LNCaP clone FGC (cell line): ENCODE data around the gene MDGA2.

ENCODE experiments used
- DNase-seq: peaks from one replicate; pipeline ENCODE4 v3.0.0-alpha.2; 2011; ENCODE audit warnings: low read depth
- H3K4me3 ChIP-seq: 2 replicates; pipeline ENCODE4 v1.5.1; 2011; ENCODE audit warnings: mild to moderate bottlenecking, low read depth, low read length, control low read depth
- CTCF ChIP-seq: IDR thresholded peaks from 2 replicates; pipeline ENCODE4 v1.5.1; 2012; ENCODE audit warnings: mild to moderate bottlenecking; ENCODE audit not compliant: control insufficient read depth, insufficient read depth; ENCODE audit errors: extremely low read depth

The MDGA2 gene

GRCh38 chr14:47471075-47471474 is 204.3 kb downstream of the MDGA2 start:
- no peak overlapping the region for H3K4me3 ChIP-seq
- no peak for TF ChIP-seq CTCF
- DNase-seq = no peak

GRCh38 chr14:47466916-47467315 is 208.5 kb downstream of the MDGA2 start:
- TF ChIP-seq CTCF = no peak
- no peak overlapping the region for H3K4me3 ChIP-seq
- no peak for DNase-seq

- DNase-seq = no peak
- TF ChIP-seq CTCF = no peak
Measured at GRCh38 chr14:47454025-47454424, 221.4 kb downstream of the MDGA2 start.

GRCh38 chr14:47447076-47447475 is 228.3 kb downstream of the MDGA2 start:
- no peak for DNase-seq
- no peak overlapping the region for H3K4me3 ChIP-seq
- no peak for TF ChIP-seq CTCF

More at GRCh38 chr14:47454025-47454424, 221.4 kb downstream of the MDGA2 start:
- no peak overlapping the region for H3K4me3 ChIP-seq

- H3K4me3 ChIP-seq = no peak overlapping the region
- DNase-seq = peak; percentile 7
- peak; percentile 63 for TF ChIP-seq CTCF
Measured at GRCh38 chr14:47442211-47442610, 233.2 kb downstream of the MDGA2 start.

- no peak for TF ChIP-seq CTCF
- no peak for DNase-seq
- H3K4me3 ChIP-seq = no peak overlapping the region
Measured at GRCh38 chr14:47439953-47440352, 235.5 kb downstream of the MDGA2 start.

GRCh38 chr14:47438650-47439140 is 236.7 kb downstream of the MDGA2 start:
- H3K4me3 ChIP-seq = no peak overlapping the region
- no peak for TF ChIP-seq CTCF
- no peak for DNase-seq
